Psoas muscle (tissue), 8 donors: ENCODE measurements around the gene RILPL2. TPM values are rescaled to one million over a fixed set of nuclear protein-coding genes. Genes with fewer than 3 reads are reported as not detected.

ENCODE experiments used
- ATAC-seq, 4 donors: fragments of 200-7000 bp; cut with Tn5 transposase; one replicate each; pipeline ENCODE4 v1.9.1; 2020; ENCODE audit warnings: moderate library complexity in 3 of 4, mild to moderate bottlenecking in 2 of 4
- DNase-seq, 2 donors: peaks; one replicate each; pipeline ENCODE4 v3.0.0-alpha.2; 2020
- H3K27ac ChIP-seq: fragments of 200-600 bp; one replicate; pipeline ENCODE4 v1.8.0; 2022
- H3K27me3 ChIP-seq, 3 donors: fragments of 200-600 bp in 1 of 3; one replicate each; pipeline versions ENCODE4 v1.6.1 to v1.8.0; 2013 to 2022; ENCODE audit warnings: low read length in 2 of 3, mild to moderate bottlenecking in 2 of 3, moderate library complexity in 1 of 3; ENCODE audit not compliant: insufficient read depth in 3 of 3
- H3K36me3 ChIP-seq, 2 donors: fragments of 200-600 bp in 1 of 2; one replicate each; pipeline versions ENCODE4 v1.6.1 to v1.8.0; 2013 to 2022; ENCODE audit warnings: low read depth in 1 of 2, mild to moderate bottlenecking in 1 of 2, moderate library complexity in 1 of 2; ENCODE audit not compliant: insufficient read depth in 1 of 2
- H3K4me1 ChIP-seq: fragments of 200-600 bp; one replicate; pipeline ENCODE4 v1.8.0; 2022
- H3K4me3 ChIP-seq: fragments of 200-600 bp; one replicate; pipeline ENCODE4 v1.8.0; 2022; ENCODE audit warnings: mild to moderate bottlenecking
- H3K9me3 ChIP-seq: fragments of 200-600 bp; one replicate; pipeline ENCODE4 v1.8.0; 2022
- CTCF ChIP-seq: fragments of 200-600 bp; IDR thresholded peaks from one replicate; pipeline ENCODE4 v1.8.0; 2022; ENCODE audit warnings: antibody characterized with exemption
- WGBS, 3 donors: extraction: QIAGEN DNeasy Blood & Tissue Kit; methylation state at CpG; one replicate each; pipeline versions ENCODE4 v1.1.6 to v1.1.7; 2013; 5-methylcytosine and 5-hydroxymethylcytosine counted together
- intact Hi-C, 2 donors: fragments of 100-400 bp; cut with DNase I; formaldehyde crosslinking; loops; one replicate each; pipeline versions ENCODE4 v1.11.0 to v1.14.2; 2022
- polyA plus RNA-seq, 3 donors: library from polyadenylated mRNA; stranded (reverse); fragments of 200-250 nt; gene quantifications; one replicate each; pipeline ENCODE4 v1.2.3, GENCODE V29; 2013
- total RNA-seq, 4 donors: library from RNA; stranded (reverse); fragmentation: NEBNext Ultra II Directional in 2 of 4; extraction: Animal tissue kit (Norgen Biotek cat#: 25700) in 2 of 4; gene quantifications; one replicate each; pipeline versions ENCODE4 v1.2.1 to v1.2.4, GENCODE V29; 2021 to 2023
- donor health status: healthy with polysubstance abuse.
- donor health status: DM: no; HTN: no; CAD: no; lungs with moderate emphysema.
- donor health status: Bipolar disorder and iron deficiency.
- donor health status: healthy.
- donor health status: DM: yes; HTN: yes; CAD: no.
- donor health status: DM: no; HTN: no; CAD: no.
- donor health status: DM: no; HTN: no; CAD: no.
- donor health status: DM: yes; HTN: yes; CAD: no.

The RILPL2 gene
- total and polyA plus RNA-seq, 7 donors = 0.69 to 1.6 (median 1.1) TPM

- no peak overlapping the region for H3K27ac ChIP-seq
Observed at GRCh38 chr12:123445388-123446332, 9.2 kb upstream of the RILPL2 start.

GRCh38 chr12:123444092-123445026, 7.9 kb upstream of the RILPL2 start:
- H3K36me3 ChIP-seq = no peaks in the 10 kb centered on the region
- WGBS, 3 donors = 64 to 68% (median 66%) methylated on average over 8 of the region's 8 CpGs
- no peak overlapping the region for H3K4me3 ChIP-seq
- no peak for DNase-seq
- H3K4me1 ChIP-seq = peaks cover 5% of the 10 kb centered on the region
- no peak overlapping the region for H3K27ac ChIP-seq
- no peaks in the 10 kb centered on the region for H3K9me3 ChIP-seq
- TF ChIP-seq CTCF = no peak
- intact Hi-C loops = no loop called here
- ATAC-seq = no peak
- H3K27me3 ChIP-seq = no peaks in the 10 kb centered on the region

More at GRCh38 chr12:123445388-123446332, 9.2 kb upstream of the RILPL2 start:
- Histone ChIP-seq H3K36me3 (no peaks in the 10 kb centered on the region), H3K9me3 (no peaks in the 10 kb centered on the region), H3K4me1 (peaks cover 5% of the 10 kb centered on the region), H3K27me3 (no peaks in the 10 kb centered on the region), H3K4me3 (no peak overlapping the region)
- TF ChIP-seq CTCF = no peak
- no peak for DNase-seq
- ATAC-seq = peak in 1 of 4 donors; percentile 35
- intact Hi-C loops = no loop called here
- WGBS, 3 donors = 56 to 58% (median 57%) methylated on average over 18 of the region's 18 CpGs

- intact Hi-C loops = no loop called here
- no peak for TF ChIP-seq CTCF
- Histone ChIP-seq H3K9me3 (no peaks in the 10 kb centered on the region), H3K4me3 (no peak overlapping the region), H3K27me3 (no peaks in the 10 kb centered on the region), H3K27ac (no peak overlapping the region), H3K36me3 (no peaks in the 10 kb centered on the region), H3K4me1 (peaks cover 5% of the 10 kb centered on the region)
- DNase-seq (no peak), ATAC-seq (no peak)
- WGBS, 3 donors = 71 to 87% (median 83%) methylated on average over 4 of the region's 4 CpGs
Observed at GRCh38 chr12:123442774-123443173, 6.3 kb upstream of the RILPL2 start.

GRCh38 chr12:123441523-123442164, 5.2 kb upstream of the RILPL2 start:
- DNase-seq (no peak), ATAC-seq (no peak)
- Histone ChIP-seq H3K9me3 (no peaks in the 10 kb centered on the region), H3K4me1 (peaks cover 5% of the 10 kb centered on the region), H3K36me3 (no peaks in the 10 kb centered on the region), H3K27ac (no peak overlapping the region), H3K4me3 (no peak overlapping the region), H3K27me3 (no peaks in the 10 kb centered on the region)
- no peak for TF ChIP-seq CTCF
- intact Hi-C loops = no loop called here
- WGBS, 3 donors = 80 to 84% (median 80%) methylated on average over 13 of the region's 13 CpGs
